Measurements from ENCODE around the gene UBE2D2. TPM values are rescaled to one million over a fixed set of nuclear protein-coding genes. Genes with fewer than 3 reads are reported as not detected.

Gene UBE2D2
- total RNA-seq, 1 experiment from 2014 or later, result 88.2 TPM

DNA sequence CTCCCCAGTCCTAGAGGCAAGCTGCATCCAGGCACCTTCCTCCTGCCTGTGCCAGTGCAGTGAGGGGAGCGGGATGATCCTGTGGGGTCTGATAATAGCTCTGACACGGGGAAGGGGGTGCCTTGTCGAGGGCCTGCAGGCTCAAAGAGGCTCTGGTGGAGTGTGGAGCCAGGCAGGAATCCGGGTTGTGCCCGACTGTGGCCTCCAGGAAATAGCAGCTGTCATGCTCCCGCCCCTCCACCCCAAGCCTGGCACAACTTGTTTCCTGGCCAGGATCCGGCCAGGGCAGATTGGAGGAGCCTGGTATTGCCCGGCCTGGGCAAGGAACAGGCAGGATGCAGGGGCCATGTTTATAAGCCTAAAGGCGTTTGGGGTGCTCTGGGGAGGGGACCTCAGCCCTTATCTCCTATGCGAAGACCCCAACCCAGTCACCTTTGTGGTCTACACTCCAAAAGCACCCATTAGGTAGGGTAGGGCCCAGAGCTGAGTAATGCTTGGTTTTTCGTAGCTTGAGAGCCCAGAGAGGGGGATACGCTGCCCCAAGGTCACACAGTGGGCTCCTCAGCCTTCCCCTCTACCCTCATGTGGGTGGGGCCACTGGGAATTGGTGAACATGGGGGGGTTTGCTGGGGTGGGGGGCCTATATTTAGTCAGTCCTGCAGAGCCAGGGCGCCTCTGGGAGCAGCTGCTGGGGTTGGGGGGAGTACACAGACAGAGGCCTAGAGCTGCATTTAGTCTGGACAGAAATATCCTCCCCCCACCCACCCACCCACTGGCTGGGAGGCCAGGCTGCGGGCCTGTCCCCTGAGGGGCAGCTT is 99.2 kb downstream of the UBE2D2 start:
- peak; percentile 95 for DNase-seq (ENCODE audit: low read depth)

DNA sequence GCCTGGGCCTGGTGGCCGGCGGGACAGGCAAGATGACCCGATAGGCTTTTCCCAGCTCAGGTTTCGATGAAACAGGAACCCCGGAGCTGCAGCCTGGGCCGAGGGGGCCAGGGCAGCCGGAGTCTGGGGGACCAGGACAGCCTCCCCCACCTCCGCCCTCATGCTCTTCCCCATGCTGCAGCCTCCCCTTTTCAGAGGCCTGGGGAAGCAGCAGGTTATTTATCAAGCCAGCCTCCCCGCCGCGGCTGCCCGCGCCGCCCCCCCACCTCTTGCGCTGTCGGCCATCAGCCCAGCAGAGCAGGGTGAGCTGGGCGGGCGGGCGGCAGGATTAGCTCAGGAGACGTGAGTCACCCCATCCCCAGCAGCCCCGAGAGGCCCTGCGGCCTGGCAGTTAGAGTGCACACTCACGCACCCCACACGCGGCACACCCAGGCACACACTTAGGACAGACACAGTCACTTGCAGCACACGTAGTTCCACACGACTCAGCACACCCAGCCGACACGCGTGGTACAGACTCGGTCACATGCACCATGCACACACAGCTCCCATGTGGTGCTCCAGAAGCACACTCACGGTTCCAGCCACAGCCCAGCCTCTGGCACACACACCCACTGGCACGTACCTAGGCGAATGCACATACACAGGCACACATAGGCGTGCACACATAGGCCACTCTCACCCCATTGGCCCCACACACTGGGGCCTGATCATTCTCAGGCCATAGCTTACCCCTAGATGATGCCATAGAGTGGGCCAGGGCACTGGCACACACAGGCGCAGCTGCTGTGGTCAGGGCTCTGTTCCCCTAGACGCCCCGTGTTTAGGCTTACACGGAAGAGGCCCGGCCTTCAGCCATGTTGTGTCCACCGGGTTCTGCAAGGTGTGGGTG is 100.0 kb downstream of the UBE2D2 start:
- DNase-seq (ENCODE audit: low read depth), result peak; percentile 96

DNA sequence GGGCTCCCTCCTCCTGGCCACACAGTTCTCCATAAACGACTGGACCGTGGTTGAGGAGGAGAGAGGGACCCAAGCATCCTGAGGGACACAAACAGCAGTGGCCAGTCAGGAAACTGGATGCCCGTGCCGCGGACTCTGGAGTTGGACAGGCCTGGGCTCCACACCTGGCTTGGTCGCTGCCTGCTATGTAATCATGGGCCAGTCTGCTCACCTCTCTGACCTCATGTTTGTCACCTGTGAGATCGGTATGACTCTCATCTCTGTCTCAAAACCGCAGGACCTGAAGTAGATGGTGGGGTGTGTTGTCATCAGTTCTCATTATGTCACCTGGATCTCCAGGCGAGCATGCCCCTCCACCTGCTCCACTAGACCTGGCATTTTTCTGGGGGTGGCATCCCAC is 101.5 kb downstream of the UBE2D2 start:
- DNase-seq (ENCODE audit: low read depth), result no peak

DNA sequence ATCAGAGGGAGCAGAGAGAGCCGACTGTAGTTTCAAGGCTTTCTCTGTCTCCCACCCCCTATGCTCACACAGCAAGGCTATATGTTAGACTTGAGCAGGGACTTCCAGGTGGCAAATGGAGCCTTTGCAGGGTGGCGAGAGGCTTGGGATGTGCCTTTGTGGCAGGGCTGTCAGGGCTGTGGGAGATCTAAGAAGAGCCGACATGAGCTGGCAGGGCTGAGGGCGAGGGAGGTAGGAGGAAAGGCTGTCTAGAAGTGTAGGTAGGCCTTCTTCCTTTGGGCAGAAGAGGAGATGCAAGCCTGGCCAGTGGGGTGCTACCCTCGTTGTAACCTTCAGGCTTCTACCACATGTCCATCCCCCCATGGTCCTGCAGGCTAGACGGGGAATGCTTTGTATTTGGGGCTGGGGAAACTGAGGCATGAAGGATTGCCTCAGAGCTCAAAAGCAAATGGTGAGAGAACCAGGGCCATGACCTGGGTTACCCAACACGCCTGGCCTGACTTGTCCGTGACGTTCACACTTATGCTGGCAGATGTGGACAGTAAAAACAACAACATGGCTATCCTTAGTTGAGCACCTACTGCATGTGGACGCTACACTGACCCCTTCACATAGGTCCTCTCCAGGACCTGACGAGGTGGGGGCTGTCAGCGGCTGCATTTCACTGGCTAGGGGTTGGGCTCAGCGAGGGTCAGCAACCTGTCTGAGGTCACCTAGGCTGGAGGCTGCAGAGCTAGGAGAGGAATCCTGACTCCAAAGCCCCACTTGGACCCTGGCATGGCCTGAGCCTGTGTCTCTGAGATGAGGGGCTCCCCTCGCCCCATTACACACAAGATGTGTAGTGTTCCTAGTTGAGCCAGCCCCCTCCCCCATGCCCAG is 102.3 kb downstream of the UBE2D2 start:
- no peak for DNase-seq (ENCODE audit: low read depth)

DNA sequence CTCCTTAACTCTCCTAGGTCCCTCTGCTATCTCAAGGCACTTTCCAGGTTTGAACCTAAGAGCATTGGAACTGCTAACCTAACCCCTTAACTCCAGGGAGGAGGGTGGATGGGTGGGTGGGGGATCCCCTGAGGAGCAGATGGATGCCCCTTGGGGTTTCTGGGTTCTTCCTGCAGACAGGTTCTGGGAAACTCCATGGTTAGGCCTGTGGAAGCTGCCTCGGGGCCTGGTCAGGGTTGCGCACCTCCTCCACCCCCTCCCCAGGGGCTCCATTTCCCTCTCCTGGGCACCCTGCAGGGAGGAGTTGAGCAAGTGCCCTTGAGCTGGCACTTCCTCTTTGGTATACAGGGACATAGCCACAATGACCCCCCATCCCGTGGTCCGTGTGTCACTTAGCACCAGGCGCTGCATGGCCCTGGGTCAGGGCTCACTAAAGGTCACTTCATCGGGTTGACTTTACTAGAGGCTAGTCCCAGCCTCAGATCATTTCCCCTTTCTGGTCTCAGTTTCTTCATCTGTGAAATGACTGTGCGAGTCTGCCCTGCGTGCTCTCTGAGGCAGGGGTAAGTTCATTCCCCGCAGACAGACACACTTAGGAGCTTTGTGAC is 103.1 kb downstream of the UBE2D2 start:
- no peak for DNase-seq (ENCODE audit: low read depth)

DNA sequence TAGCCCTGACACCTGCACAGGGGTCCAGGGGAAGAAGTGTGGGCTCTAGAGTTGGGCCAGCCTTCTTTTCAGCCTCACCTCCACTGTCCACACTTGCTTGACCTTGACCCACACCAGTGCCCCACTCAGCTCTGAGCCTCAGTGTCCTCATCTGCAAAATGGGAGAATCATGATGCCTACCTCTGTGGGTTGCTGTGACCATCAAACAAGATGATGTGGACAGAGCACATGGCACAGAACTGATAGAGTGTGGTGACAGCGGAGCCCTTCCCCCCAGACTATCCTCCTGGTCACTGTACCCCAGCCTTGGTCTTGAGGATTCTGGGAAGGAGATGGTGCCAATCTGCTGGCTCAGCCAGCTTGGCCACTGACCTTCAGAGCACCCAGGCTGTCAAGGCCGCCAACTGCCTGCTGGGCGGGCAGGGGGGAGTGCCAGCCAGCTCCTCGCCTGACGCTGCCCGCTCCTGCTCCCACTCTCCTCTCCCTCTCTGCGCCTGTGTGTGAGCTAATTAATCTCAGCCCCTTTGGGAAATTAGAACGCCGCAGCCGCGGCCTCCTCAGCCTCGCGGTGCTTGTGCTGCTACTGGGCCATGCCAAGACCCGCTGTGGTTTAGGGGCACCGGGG is 103.7 kb downstream of the UBE2D2 start:
- no peak for DNase-seq (ENCODE audit: low read depth)

DNA sequence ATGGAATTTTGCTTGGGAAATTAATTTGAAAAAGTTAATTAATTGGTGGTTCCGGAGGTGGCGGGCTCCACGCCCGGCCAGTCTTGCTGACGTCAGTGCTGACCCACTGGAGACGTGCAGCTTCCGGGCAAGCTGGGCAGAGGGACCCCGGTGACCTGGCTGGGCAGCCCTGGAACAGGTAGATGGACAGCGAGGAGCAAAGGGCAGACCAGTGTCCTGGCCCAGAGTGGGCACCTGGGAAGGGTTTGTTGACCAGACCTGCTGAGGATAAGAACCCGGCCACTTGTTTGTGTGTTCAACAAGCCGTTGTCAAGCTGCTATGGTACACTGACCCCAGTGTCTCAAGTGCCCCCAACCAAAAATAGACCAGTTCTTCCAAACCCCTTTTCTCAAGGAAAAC is 104.5 kb downstream of the UBE2D2 start:
- DNase-seq (ENCODE audit: low read depth), result no peak

DNA sequence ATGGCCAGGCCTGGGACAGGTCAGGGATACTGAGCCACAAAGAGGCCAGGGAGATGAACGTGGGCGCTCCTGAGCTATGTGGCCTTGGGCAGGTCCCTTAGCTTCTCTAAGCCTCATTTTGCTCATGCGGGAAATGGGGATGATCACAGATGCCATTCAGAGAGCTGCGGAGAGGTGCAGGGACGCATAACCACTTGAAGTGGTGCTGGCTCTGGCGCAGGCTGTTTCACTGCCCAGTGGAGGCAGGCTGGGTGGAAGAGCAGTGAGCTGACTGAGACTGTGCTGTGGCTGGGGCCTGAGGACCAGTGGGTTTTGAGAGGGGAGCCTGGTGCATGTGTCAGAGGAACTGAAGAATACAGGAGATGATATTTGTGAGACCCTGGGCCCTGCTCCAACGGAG is 105.4 kb downstream of the UBE2D2 start:
- DNase-seq (ENCODE audit: low read depth), result no peak

DNA sequence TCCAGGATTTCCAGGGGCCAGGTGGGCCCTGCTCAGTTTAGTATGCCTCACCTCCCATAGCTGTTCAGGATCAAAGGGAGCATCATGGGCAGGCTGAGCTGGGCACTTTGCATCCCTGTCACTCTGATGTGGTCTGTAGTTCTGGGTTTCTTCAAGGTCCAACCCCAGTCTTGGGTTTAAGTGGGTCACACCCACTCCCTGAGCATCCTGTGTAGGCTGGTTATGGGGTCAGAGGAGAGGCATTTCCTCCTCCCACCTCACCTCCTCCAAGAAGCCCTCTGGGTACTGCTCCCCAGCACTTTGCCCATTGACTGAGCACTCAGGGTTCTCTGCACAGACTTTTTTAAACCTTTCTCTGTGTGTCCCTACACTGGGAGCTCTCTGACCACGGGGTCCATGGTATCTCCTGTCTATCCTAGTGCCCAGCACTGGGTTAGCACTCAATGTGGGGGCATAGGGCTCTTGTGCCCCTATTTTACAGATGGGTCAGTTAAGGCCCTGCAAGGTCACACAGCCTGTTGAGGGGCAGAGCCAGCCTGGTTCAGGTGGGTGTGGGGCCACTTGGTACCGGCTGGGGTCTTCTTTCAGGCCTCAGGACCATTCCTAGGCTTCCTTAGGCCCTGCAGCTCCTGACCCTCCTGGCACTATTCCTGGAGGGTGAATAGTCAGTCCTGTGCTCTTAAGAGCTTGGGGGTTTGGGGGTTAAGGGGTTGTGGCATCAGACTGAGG is 106.0 kb downstream of the UBE2D2 start:
- DNase-seq (ENCODE audit: low read depth), result no peak

DNA sequence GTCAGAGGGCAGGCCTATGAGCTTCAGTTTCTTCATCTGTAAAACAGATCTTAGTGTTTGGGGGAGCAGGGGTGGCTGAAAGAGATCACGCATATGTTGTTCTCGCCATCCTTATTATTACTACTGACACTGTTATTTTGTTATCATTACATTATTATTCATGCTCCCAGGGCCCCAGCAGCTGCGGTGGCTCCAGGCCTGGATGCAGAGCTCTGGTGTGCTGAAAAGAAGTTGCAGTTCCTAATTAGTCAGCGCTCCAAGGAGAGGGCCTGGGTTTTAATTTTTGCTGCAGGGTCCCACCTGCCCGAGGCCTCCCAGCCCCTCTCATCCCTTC is 106.6 kb downstream of the UBE2D2 start:
- peak; percentile 76 for DNase-seq (ENCODE audit: low read depth)

DNA sequence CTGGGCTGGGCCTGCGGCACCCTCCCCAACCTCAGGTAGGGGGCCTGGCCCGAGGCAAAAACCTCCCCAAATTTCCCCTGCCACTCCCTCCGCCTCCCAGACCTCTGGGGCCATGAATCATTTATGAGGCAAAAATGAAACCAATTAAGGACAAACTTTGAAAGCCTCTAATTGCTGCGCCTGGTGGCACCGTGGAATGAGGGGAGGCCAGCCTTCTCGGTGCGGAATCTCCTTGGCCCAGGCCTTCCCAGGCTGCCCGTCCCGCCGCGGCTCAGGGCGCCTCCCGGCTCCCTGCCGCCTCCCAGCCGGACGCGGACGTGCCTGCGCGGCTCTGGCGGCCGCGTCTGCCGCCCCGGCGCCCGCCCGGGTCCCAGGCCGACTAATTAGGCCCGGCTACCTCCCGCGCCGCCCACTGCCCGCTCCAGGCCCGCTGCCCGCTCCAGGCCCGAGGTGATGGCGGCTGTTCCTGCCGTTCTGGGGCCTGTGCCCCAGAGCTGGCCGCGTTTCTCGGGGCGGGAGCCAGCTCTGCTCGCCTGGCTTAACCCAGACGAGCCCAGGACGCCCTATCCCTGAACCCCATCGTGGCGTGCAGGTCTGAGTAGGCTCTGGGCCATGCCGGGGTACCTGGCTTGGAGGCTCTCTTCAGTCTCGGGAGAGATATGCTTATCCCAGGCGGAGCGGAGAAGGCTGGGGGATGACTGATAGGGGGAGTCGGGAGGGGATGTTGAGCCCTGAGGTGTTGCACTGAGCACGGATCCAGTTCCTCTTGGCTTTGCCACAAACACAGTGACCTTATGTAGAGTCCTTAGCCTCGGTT is 107.1 kb downstream of the UBE2D2 start:
- peak; percentile 59 for DNase-seq (ENCODE audit: low read depth)

DNA sequence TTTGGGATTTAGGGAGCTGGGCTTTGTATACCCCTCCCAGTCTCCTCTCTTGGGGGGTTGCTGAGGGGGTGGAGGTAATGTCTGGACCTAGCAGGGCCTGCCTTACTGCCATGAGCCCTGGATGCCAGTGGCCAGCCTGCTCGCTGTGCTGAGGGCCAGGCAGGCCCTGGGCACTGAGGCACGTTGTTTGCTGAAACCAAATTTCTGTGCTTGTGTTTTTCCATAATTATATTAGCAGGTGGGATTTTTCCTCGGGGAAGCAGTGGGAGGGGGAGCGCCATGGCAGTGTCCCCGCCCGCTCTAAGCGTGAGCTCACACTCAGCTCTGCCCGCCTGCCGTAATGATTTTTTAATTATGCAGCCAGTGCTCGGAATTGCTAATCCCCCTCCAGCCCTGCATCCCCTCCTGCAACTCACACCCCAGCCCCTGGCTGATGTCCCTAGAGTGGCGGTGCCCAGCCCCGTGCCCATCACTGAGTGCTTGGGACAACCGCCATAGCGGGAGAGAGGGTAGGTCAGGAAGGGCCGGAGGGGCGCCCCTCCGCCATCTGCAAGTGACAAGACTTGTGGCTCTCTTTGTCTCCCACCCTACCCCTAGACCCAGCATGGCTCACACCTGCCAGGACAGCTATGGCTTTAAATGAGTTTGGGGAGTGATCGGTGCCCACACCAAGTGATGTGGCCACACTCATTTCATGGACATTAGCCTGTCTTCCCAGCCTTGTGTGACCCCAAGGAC is 108.0 kb downstream of the UBE2D2 start:
- no peak for DNase-seq (ENCODE audit: low read depth)

DNA sequence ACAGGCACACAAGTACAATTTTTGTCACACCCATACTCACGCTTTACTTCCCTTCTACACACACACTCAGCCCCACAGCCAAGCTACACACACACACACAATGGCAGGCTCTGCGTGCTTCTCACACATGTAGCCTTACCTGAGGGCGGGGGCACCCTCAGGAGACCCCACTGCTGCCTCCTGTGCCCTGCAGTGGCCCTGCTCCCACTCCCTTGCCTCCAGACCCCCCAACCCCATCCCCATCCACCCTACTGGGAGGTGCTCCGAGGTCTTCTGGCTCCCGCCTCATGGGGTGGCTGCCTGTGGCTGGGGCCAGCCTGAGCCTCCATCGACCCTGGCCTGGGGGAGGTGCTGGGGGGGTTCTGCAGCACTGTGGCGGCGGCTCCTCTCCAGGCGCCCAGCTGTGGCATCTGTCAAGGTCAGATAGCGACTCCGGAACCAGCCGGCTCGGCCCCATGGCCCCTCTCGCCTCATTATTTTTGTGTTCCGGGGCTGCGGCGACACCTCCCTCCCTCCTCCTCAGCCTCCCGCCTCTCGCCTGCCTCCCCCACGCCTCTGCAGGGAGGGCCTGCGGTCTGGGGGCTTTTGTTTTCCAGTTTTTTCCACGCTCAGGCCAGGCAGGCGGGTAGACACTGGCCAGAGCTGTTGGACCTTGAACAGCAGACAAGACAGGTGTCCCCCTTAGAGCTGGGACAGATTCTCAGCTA is 108.7 kb downstream of the UBE2D2 start:
- DNase-seq (ENCODE audit: low read depth), result no peak

DNA sequence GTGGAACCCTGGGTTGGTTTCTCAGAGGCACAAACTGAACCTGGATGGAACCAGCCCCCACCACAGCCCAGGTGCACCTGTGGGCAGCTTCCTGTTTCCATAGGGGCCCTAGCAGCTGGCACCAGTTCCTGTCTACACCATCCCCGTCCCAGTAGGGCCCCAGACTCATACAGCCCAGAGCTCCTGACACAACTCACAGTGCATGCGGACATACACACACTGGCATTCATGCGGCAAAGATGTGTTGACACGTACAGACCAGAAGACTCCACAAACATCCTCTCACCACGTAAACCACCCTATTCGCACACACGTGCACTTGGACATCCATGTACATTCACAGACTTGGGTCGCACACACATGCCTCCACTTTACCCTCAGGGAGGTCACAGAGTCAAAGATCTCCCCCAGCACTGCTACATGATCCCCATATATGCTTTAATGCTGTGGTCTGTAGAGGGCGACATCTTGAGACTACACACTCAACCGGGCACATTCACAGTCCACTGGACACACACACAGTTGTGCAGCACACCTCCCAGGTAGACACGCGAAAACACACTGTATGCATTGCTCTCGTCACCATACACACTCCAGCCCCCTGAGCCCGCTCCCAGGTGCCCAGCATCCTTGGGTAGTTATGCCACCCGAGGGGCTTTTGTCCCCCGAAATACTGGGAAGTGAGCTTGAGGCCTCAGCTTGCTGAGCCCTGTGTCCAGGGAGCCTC is 109.4 kb downstream of the UBE2D2 start:
- DNase-seq (ENCODE audit: low read depth), result no peak

DNA sequence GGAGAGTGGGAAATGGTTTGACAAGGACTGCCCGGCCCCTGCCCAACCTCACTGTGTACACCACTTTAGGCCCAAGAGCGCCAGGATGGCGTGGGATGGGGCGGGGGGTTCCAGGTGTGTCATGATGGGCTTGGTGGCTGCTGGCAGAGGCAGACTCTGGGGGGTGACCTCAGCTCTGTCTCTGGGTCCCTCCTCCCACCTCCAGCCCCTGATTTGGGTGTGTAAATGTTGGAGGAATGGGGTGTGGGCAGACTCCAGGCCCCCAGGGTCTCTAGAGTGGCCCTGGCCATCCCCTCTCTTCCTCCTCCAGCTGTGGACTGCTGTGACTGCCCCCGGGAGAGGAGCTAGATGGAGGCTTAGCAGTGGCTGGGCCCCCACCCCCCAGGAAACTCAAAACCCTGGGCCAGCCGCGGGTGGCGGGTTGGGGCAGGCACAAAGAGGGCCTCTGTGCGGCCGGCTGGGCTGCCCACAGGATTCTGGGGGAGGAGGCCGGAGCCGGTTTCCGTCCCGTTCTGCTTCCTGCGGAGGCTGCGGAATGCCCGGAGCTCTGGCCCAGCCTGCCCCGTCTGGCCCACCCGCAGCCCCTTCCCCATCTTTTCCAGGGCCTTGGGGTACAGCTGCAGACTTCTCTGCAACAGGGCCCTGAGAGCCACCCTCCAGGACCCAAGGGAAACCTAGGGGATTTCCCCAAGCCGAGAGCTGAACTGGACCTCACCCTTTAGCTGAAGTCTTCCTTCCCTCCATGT is 110.1 kb downstream of the UBE2D2 start:
- no peak for DNase-seq (ENCODE audit: low read depth)

DNA sequence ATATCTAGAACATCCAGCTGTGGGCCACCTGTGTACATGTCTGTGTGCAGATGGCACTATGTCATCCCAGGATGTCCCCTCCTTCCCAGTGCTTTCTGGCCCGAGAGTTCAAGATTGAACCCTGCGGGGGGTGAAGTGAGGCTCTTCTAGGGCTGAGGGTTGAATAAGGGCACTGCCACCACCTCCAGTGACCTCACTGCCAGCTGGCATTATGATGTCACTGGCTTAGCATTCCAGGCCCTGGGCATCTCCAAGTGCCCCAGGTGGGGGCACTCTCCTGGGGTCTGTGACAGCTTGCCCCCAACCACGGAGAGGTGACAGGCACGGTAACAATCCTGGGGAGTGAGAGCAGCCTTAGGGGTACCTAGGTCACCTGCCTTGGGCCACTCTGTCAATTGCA is 114.1 kb downstream of the UBE2D2 start:
- DNase-seq (ENCODE audit: low read depth), result no peak

DNA sequence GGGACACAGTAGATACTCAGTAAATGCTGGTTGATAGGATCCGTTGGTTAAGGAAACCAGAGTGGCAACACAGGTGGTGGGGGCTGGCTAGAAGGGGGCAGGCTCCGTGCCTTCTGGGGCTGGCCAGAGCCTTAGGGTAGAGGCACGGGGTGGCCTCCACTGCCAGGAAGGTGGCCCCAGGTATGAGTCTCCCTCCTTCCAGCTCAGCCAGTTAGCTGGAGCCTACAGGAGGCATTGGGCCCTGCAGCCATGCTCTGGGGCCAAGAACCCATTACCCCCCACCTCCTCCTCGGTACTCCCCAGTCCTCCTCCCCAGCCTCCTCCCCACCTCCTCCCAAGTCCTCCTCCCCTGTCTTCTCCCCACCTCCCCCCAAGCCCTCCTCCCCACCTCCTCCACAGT is 114.7 kb downstream of the UBE2D2 start:
- no peak for DNase-seq (ENCODE audit: low read depth)
